ENCODE data around the gene RFX6. TPM values are rescaled to one million over a fixed set of nuclear protein-coding genes. Genes with fewer than 3 reads are reported as not detected.

The RFX6 gene, protein sequence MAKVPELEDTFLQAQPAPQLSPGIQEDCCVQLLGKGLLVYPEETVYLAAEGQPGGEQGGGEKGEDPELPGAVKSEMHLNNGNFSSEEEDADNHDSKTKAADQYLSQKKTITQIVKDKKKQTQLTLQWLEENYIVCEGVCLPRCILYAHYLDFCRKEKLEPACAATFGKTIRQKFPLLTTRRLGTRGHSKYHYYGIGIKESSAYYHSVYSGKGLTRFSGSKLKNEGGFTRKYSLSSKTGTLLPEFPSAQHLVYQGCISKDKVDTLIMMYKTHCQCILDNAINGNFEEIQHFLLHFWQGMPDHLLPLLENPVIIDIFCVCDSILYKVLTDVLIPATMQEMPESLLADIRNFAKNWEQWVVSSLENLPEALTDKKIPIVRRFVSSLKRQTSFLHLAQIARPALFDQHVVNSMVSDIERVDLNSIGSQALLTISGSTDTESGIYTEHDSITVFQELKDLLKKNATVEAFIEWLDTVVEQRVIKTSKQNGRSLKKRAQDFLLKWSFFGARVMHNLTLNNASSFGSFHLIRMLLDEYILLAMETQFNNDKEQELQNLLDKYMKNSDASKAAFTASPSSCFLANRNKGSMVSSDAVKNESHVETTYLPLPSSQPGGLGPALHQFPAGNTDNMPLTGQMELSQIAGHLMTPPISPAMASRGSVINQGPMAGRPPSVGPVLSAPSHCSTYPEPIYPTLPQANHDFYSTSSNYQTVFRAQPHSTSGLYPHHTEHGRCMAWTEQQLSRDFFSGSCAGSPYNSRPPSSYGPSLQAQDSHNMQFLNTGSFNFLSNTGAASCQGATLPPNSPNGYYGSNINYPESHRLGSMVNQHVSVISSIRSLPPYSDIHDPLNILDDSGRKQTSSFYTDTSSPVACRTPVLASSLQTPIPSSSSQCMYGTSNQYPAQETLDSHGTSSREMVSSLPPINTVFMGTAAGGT
- total RNA-seq (2022; extraction: Qiagen RNA extraction; ENCODE audit: low read depth): not detected in 5 replicates

DNA sequence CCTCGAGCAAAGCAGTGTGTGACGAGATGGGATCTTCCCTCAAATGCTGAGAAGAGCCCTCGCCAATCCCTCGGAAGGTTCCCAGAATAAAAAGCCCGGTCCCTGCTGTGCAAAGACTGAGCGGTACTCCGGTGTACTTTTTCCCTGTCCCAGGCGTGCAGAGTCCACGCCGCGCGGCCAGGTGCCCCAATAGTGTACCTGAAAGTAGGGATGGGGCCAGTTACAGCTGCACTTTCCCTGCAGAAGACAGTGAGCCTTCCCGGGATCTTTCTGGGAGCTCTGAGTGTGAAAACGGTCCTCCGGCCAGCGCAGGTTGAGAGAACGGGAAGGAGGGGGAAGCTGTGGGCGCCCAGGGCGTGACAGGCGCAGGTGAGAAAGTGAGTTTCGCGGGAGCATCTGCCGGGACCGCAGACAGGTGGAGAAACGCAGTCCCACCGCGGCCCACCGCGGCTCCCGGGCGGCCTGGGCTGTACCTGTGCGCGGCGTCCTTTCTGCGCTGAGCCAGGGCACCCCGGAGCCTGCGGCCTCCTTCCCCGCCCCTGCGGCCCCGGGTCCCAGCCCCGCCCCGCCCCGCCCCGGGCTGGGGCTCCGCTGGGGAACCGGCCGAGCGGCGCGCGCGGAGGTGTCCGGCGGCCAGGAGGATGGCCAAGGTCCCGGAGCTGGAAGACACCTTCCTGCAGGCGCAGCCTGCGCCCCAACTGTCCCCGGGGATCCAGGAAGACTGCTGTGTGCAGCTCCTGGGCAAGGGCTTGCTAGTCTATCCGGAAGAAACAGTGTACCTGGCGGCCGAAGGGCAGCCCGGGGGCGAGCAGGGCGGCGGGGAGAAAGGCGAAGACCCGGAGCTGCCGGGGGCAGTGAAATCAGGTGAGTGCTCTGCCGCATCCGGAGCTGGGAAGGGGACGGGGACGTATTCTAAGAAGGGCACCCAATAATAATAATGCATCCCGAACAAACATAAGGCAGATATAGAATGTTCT lies at the start of gene RFX6:
Gene RFX6 (plus strand): TSS at position 608 of the 977 bp plus-strand sequence. CDS start 34 bp downstream, at position 642.

DNA sequence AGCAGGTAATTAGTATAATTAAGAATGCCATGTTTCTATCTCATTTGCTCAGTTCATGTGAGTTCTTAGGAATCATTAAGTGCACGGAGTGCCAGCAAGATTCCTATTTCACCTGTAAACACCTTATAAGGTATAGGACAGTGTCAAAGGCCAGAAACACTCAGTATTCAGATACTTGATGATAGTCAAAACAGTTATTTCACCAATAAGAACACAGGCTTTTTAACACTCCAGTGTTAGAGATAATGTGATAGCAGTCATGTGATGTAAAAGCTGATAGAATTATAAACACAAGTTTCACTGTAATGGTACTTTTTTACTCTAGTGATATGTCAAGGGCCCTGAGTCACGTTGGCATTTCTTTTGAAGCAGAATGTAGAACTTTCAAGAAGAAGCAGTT lies 48.1 kb upstream of the RFX6 start, which contains the start of gene GPRC6A:
Gene GPRC6A (minus strand): TSS at position 101 of the 400 bp plus-strand sequence. CDS start 70 bp downstream, at position 31.

Other genes with a start within 250 kb of the RFX6 start
- 5.8 to 8.7 TPM (median 6.4 TPM) in 5 replicates for gene ZUP1, start 208.5 kb upstream of the RFX6 start, total RNA-seq (2022; extraction: Qiagen RNA extraction; ENCODE audit: low read depth)
- 0.76 to 1.9 TPM (median 1.6 TPM) in 5 replicates for gene KPNA5, start 196.0 kb upstream of the RFX6 start, total RNA-seq (2022; extraction: Qiagen RNA extraction; ENCODE audit: low read depth)
- not detected in 5 replicates for gene FAM162B, start 111.5 kb upstream of the RFX6 start, total RNA-seq (2022; extraction: Qiagen RNA extraction; ENCODE audit: low read depth)
- not detected in 5 replicates for gene GPRC6A, start 48.2 kb upstream of the RFX6 start, total RNA-seq (2022; extraction: Qiagen RNA extraction; ENCODE audit: low read depth)